HEK293 (cell line): ENCODE data around the gene FRYL.
A peak's percentile ranks its signal among the peaks of the same experiment; 100 is the strongest.

Source experiments
- CTCF ChIA-PET: fragments of 350-600 bp; formaldehyde crosslinking; extraction: SDS; loops from one replicate; lab custom pipeline; 2021; ENCODE audit warnings: antibody characterized with exemption; lab: Yijun Ruan, JAX
- POLR2A ChIA-PET: fragments of 300-600 bp; formaldehyde crosslinking; extraction: SDS; loops from one replicate; lab custom pipeline; 2020; ENCODE audit warnings: antibody characterized with exemption, inconsistent platforms; lab: Yijun Ruan, JAX
- H3K27ac ChIP-seq: fragments of 200-500 bp; sonication (Bioruptor generic); 2 replicates; pipeline ENCODE4 v1.5.1; 2014; ENCODE audit warnings: low read depth, low read length, control low read depth, inconsistent platforms; ENCODE audit errors: extremely low read depth
- H3K36me3 ChIP-seq, 2 experiments: fragments of 200-500 bp in 1 of 2; sonication (Bioruptor generic) in 1 of 2; 1 replicate in 1 of 2; 2 replicates in 1 of 2; pipeline ENCODE4 v1.5.1; 2014 to 2017; ENCODE audit warnings: inconsistent platforms in 2 of 2, low read length in 2 of 2; ENCODE audit not compliant: control insufficient read depth in 2 of 2, insufficient read depth in 1 of 2
- H3K4me1 ChIP-seq: fragments of 200-500 bp; sonication (Bioruptor generic); 2 replicates; pipeline ENCODE4 v1.5.1; 2014; ENCODE audit warnings: mild to moderate bottlenecking, low read length, inconsistent platforms; ENCODE audit not compliant: control insufficient read depth, insufficient read depth
- H3K4me3 ChIP-seq: 2 replicates; pipeline ENCODE4 v1.5.1; 2011; ENCODE audit warnings: low read depth, mild to moderate bottlenecking, control low read depth, low read length, moderate library complexity
- H3K9me3 ChIP-seq: fragments of 200-500 bp; sonication (Bioruptor generic); 2 replicates; pipeline ENCODE4 v1.5.1; 2014; ENCODE audit warnings: low read depth, low read length, inconsistent platforms; ENCODE audit not compliant: control insufficient read depth, insufficient read depth
- BCL11A ChIP-seq: fragments of 450-650 bp; formaldehyde crosslinking; IDR thresholded peaks from 2 replicates; pipeline ENCODE4 v1.5.1; 2016; ENCODE audit warnings: low read depth, missing biosample characterization, missing genetic modification characterization
- EGR2 ChIP-seq: fragments of 450-650 bp; formaldehyde crosslinking; IDR thresholded peaks from 2 replicates; pipeline ENCODE4 v1.5.1; 2016; ENCODE audit warnings: low read depth, missing biosample characterization, missing genetic modification characterization
- GLIS2 ChIP-seq: fragments of 450-650 bp; formaldehyde crosslinking; IDR thresholded peaks from 2 replicates; pipeline ENCODE4 v1.5.1; 2016; ENCODE audit warnings: missing biosample characterization, missing genetic modification characterization
- KLF10 ChIP-seq: fragments of 450-650 bp; IDR thresholded peaks from 2 replicates; pipeline ENCODE4 v1.5.1; 2018; ENCODE audit warnings: missing biosample characterization, mild to moderate bottlenecking, missing genetic modification characterization
- KLF8 ChIP-seq: fragments of 450-650 bp; formaldehyde crosslinking; IDR thresholded peaks from 2 replicates; pipeline ENCODE4 v1.5.1; 2016; ENCODE audit warnings: missing biosample characterization, missing genetic modification characterization
- SP3 ChIP-seq: fragments of 450-650 bp; formaldehyde crosslinking; IDR thresholded peaks from 2 replicates; pipeline ENCODE4 v1.5.1; 2016; ENCODE audit warnings: missing biosample characterization, missing genetic modification characterization
- TCF7L2 ChIP-seq: IDR thresholded peaks from 2 replicates; pipeline ENCODE4 v1.6.1; 2011; ENCODE audit warnings: low read depth, mild to moderate bottlenecking, inconsistent platforms, low read length, moderate library complexity, borderline replicate concordance
- TRIM28 ChIP-seq: IDR thresholded peaks from 2 replicates; pipeline ENCODE4 v1.6.1; 2011; ENCODE audit warnings: low read length, control low read depth, borderline replicate concordance
- ZEB2 ChIP-seq: fragments of 450-650 bp; formaldehyde crosslinking; IDR thresholded peaks from 2 replicates; pipeline ENCODE4 v1.5.1; 2016; ENCODE audit warnings: missing biosample characterization, missing genetic modification characterization
- ZFHX2 ChIP-seq: fragments of 450-650 bp; formaldehyde crosslinking; conservative IDR thresholded peaks from 2 replicates; pipeline ENCODE4 v1.5.1; 2016; ENCODE audit warnings: missing biosample characterization, missing genetic modification characterization
- ZNF292 ChIP-seq: fragments of 450-650 bp; formaldehyde crosslinking; IDR thresholded peaks from 2 replicates; pipeline ENCODE4 v1.5.1; 2016; ENCODE audit warnings: low read depth, missing biosample characterization, missing genetic modification characterization, borderline replicate concordance
- ZNF341 ChIP-seq: fragments of 450-650 bp; formaldehyde crosslinking; IDR thresholded peaks from 2 replicates; pipeline ENCODE4; 2016; ENCODE audit warnings: low read depth, missing biosample characterization, missing genetic modification characterization
- ZNF473 ChIP-seq: fragments of 450-650 bp; formaldehyde crosslinking; IDR thresholded peaks from 2 replicates; pipeline ENCODE4 v1.5.1; 2017; ENCODE audit warnings: missing biosample characterization, missing genetic modification characterization
- ZNF677 ChIP-seq: fragments of 450-650 bp; IDR thresholded peaks from 2 replicates; pipeline ENCODE4 v1.5.0; 2018; ENCODE audit warnings: missing biosample characterization, mild to moderate bottlenecking, missing genetic modification characterization, moderate library complexity
- ZNF792 ChIP-seq: fragments of 450-650 bp; formaldehyde crosslinking; IDR thresholded peaks from 2 replicates; pipeline ENCODE4 v1.5.1; 2016; ENCODE audit warnings: missing biosample characterization, missing genetic modification characterization
- ZNF837 ChIP-seq: fragments of 450-650 bp; formaldehyde crosslinking; IDR thresholded peaks from 2 replicates; pipeline ENCODE4 v1.5.1; 2016; ENCODE audit warnings: missing biosample characterization, missing genetic modification characterization
- TF ChIP-seq, protein P1 (sequence below): fragments of 450-650 bp; formaldehyde crosslinking; IDR thresholded peaks from 2 replicates; pipeline ENCODE4 v1.5.1; 2017; ENCODE audit warnings: missing biosample characterization, mild to moderate bottlenecking, missing genetic modification characterization, moderate library complexity
- TF ChIP-seq, protein P2 (sequence below): fragments of 450-650 bp; formaldehyde crosslinking; IDR thresholded peaks from 2 replicates; pipeline ENCODE4 v1.5.1; 2017; ENCODE audit warnings: missing biosample characterization, missing genetic modification characterization
- TF ChIP-seq, protein P3 (sequence below): fragments of 450-650 bp; formaldehyde crosslinking; IDR thresholded peaks from 2 replicates; pipeline ENCODE4 v1.5.1; 2017; ENCODE audit warnings: missing biosample characterization, missing genetic modification characterization

The FRYL gene

DNA sequence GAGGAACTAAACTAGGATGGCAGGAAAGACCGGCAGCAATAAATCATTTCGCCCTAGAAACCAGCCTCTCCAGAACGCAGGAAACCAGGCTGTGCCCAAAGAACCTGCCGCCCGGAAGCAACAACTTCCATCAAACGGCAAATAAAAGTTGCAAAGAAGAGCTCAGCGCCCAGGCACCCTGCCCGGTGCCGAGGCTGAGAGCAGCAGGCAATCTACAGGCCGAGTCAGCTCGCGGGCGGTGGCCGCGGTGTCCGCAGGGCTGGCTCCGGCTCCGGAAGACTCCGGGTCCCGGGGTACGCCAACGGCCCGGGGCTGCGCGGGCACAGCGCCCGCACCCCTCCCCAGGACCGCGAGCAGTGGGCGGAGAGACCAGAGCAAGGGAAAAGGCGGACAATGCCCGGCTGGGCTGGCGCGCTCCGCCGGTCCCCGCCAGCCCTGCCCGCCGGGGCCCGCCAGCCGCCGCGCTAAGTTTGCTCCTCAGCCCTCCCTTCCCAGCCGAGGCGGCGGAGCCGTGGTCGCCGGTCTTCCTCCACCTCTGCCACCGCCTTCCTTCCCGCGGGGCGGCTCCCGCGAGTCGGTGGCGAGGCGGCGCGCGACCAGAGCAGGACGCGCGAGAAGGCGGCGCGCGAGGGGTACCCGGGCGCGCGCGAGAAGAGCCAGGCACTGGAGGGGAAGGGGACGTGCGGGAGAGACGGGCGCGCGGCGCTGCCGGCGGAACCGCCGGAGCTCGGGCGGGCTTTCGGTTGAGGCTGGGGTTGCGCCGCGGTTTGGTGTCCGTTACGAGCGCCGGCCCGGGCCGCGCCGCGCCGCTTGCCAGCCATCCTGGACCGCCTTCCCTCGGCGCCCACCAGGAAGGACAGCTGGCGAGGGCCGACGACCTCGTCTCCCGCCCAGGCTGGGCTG is 733 bp downstream of the FRYL start (continued):
- TF ChIP-seq KLF8 = 0 out of 2 replicates have a peak, but pooled peaks have one; percentile 5
- no peak for TF ChIP-seq ZNF473 (tag by site-specific recombination)
- no peak for TF ChIP-seq BCL11A
- peak; percentile 82 for TF ChIP-seq ZNF341 (tag by site-specific recombination)
- TF ChIP-seq TRIM28 = no peak
- TF ChIP-seq ZNF292 (tag by site-specific recombination) = no peak
- no peak for TF ChIP-seq GLIS2 (tag by site-specific recombination)
- TF ChIP-seq, protein P1, sequence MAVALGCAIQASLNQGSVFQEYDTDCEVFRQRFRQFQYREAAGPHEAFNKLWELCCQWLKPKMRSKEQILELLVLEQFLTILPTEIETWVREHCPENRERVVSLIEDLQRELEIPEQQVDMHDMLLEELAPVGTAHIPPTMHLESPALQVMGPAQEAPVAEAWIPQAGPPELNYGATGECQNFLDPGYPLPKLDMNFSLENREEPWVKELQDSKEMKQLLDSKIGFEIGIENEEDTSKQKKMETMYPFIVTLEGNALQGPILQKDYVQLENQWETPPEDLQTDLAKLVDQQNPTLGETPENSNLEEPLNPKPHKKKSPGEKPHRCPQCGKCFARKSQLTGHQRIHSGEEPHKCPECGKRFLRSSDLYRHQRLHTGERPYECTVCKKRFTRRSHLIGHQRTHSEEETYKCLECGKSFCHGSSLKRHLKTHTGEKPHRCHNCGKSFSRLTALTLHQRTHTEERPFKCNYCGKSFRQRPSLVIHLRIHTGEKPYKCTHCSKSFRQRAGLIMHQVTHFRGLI = no peak
- no peak for TF ChIP-seq EGR2
- TF ChIP-seq KLF10 (tag by site-specific recombination) = no peak
- TF ChIP-seq ZNF837 = no peak
- TF ChIP-seq ZEB2 (tag by site-specific recombination) = no peak
- no peak for TF ChIP-seq ZNF792 (tag by site-specific recombination)
- 0 out of 2 replicates have a peak, but pooled peaks have one; percentile 12 for TF ChIP-seq ZFHX2

DNA sequence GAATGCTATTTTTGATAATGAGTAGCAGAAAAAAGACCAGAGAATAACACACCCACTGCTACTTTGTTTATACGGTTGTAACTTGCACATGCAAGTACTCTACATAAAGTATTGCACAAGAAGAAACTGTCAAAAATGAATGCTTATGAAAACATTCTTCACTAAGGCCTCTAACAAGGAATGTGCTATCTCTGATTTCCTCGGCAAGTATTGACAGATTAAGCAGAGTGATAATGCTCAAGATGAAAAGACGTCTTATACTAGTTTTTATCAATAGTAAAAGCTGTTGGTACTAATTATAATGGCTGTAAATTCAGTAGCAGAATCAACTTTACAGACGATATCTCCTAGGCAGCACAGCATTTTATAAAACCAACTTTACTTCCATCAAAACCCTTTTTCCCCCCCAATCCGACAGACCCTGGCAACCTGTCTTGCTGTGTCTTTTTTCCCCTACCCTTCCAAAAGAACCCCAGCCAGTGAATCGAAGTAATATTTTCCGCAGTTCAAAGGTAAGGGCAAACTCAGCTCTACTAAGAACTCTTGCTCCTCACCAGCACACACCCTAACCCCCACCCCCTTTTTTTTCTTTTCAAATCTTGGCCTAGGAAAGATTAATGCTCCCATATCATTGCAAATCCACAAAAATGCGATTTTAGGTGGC is 1.5 kb downstream of the FRYL start:
- Histone ChIP-seq H3K4me3 (peak overlapping the region; percentile 77), H3K27ac (peak overlapping the region; percentile 95), H3K9me3 (no peaks in the 10 kb centered on the region), H3K36me3 (no peaks in the 10 kb centered on the region), H3K4me1 (peaks cover 6% of the 10 kb centered on the region; the same call in 1 of the 2 replicates)
- ChIA-PET CTCF (no interaction called here), POLR2A (no interaction called here)
- TF ChIP-seq ZNF677 (tag by site-specific recombination) = no peak
- peak; percentile 42; the same call in 1 of the 2 replicates for TF ChIP-seq TCF7L2
- TF ChIP-seq, protein P2, sequence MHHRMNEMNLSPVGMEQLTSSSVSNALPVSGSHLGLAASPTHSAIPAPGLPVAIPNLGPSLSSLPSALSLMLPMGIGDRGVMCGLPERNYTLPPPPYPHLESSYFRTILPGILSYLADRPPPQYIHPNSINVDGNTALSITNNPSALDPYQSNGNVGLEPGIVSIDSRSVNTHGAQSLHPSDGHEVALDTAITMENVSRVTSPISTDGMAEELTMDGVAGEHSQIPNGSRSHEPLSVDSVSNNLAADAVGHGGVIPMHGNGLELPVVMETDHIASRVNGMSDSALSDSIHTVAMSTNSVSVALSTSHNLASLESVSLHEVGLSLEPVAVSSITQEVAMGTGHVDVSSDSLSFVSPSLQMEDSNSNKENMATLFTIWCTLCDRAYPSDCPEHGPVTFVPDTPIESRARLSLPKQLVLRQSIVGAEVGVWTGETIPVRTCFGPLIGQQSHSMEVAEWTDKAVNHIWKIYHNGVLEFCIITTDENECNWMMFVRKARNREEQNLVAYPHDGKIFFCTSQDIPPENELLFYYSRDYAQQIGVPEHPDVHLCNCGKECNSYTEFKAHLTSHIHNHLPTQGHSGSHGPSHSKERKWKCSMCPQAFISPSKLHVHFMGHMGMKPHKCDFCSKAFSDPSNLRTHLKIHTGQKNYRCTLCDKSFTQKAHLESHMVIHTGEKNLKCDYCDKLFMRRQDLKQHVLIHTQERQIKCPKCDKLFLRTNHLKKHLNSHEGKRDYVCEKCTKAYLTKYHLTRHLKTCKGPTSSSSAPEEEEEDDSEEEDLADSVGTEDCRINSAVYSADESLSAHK (tag by site-specific recombination) = peak; percentile 85
- no peak for TF ChIP-seq SP3
- TF ChIP-seq, protein P3, sequence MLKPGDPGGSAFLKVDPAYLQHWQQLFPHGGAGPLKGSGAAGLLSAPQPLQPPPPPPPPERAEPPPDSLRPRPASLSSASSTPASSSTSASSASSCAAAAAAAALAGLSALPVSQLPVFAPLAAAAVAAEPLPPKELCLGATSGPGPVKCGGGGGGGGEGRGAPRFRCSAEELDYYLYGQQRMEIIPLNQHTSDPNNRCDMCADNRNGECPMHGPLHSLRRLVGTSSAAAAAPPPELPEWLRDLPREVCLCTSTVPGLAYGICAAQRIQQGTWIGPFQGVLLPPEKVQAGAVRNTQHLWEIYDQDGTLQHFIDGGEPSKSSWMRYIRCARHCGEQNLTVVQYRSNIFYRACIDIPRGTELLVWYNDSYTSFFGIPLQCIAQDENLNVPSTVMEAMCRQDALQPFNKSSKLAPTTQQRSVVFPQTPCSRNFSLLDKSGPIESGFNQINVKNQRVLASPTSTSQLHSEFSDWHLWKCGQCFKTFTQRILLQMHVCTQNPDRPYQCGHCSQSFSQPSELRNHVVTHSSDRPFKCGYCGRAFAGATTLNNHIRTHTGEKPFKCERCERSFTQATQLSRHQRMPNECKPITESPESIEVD (tag by site-specific recombination) = peak; percentile 63
